Limb (tissue), 2 donors: ENCODE results near the gene PPP1R13L.
"Not testable (repeated sequence)": the region's sequence is repeated elsewhere in the genome, so short reads cannot be mapped to it uniquely, and the experiment has no call there.

Experiments
- DNase-seq, 2 donors: peaks; one replicate each; pipeline ENCODE4 v3.0.0-alpha.2; 2016; ENCODE audit errors: extremely low spot score in 2 of 2

The PPP1R13L gene

GRCh38 chr19:45432543-45432942 is 27.7 kb upstream of the PPP1R13L start:
- DNase-seq: not testable (repeated sequence)

GRCh38 chr19:45431008-45431407 is 26.1 kb upstream of the PPP1R13L start:
- DNase-seq: not testable (repeated sequence)

GRCh38 chr19:45429896-45430295 is 25.0 kb upstream of the PPP1R13L start:
- DNase-seq: not testable (repeated sequence)

GRCh38 chr19:45428384-45429231 is 23.7 kb upstream of the PPP1R13L start:
- DNase-seq: peak in 1 of 2 donors; percentile 77

GRCh38 chr19:45424191-45425058 is 19.6 kb upstream of the PPP1R13L start:
- DNase-seq: peak in 1 of 2 donors; percentile 58

GRCh38 chr19:45423589-45424190 is 18.8 kb upstream of the PPP1R13L start, which contains the start of gene ERCC1:
Gene ERCC1, minus strand, starts transcription at chr19:45423917. Its CDS starts 543 bp downstream, at chr19:45423374.
- peak; percentile 88 to 94 for DNase-seq

- no peak for DNase-seq
Observed at GRCh38 chr19:45423033-45423588, 18.2 kb upstream of the PPP1R13L start.

GRCh38 chr19:45421947-45422498 is 17.2 kb upstream of the PPP1R13L start:
- no peak for DNase-seq

GRCh38 chr19:45420871-45421270 is 16.0 kb upstream of the PPP1R13L start:
- no peak for DNase-seq

GRCh38 chr19:45420356-45420755 is 15.5 kb upstream of the PPP1R13L start:
- DNase-seq: no peak

GRCh38 chr19:45419895-45420294 is 15.0 kb upstream of the PPP1R13L start:
- DNase-seq: no peak

GRCh38 chr19:45419396-45419795 is 14.5 kb upstream of the PPP1R13L start:
- no peak for DNase-seq

GRCh38 chr19:45418802-45419201 is 13.9 kb upstream of the PPP1R13L start:
- DNase-seq: no peak

- DNase-seq: no peak
Observed at GRCh38 chr19:45417151-45417550, 12.3 kb upstream of the PPP1R13L start.

GRCh38 chr19:45414468-45414867 is 9.6 kb upstream of the PPP1R13L start:
- no peak for DNase-seq

- DNase-seq: no peak
Observed at GRCh38 chr19:45413497-45413896, 8.6 kb upstream of the PPP1R13L start.

GRCh38 chr19:45410330-45410729 is 5.5 kb upstream of the PPP1R13L start:
- DNase-seq: not testable (repeated sequence)

- no peak for DNase-seq
Observed at GRCh38 chr19:45409557-45409920, 4.7 kb upstream of the PPP1R13L start.

GRCh38 chr19:45408830-45409556 is 4.1 kb upstream of the PPP1R13L start:
- DNase-seq: no peak

GRCh38 chr19:45408121-45408520 is 3.3 kb upstream of the PPP1R13L start:
- no peak for DNase-seq
